NB4 (cell line): ENCODE measurements around the gene PLA2G10.
"Not testable (repeated sequence)": the region's sequence is repeated elsewhere in the genome, so short reads cannot be mapped to it uniquely, and the experiment has no call there.

Experiments
- DNase-seq: peaks from one replicate; pipeline ENCODE4 v3.0.0; 2010; ENCODE audit warnings: low read depth
- H3K4me3 ChIP-seq: one replicate; pipeline ENCODE4 v1.5.1; 2011; ENCODE audit warnings: mild to moderate bottlenecking, low read depth, low read length, moderate library complexity
- CTCF ChIP-seq: IDR thresholded peaks from one replicate; pipeline ENCODE4 v1.5.1; 2012; ENCODE audit warnings: low read depth, low read length
- MYC ChIP-seq: IDR thresholded peaks from 2 replicates; pipeline ENCODE4 v1.6.1; 2011; ENCODE audit warnings: low read depth, low read length
- POLR2A ChIP-seq: IDR thresholded peaks from 2 replicates; pipeline ENCODE4 v1.6.1; 2011; ENCODE audit warnings: mild to moderate bottlenecking; ENCODE audit not compliant: insufficient read length; ENCODE audit errors: extremely low read depth

Gene PLA2G10

DNA sequence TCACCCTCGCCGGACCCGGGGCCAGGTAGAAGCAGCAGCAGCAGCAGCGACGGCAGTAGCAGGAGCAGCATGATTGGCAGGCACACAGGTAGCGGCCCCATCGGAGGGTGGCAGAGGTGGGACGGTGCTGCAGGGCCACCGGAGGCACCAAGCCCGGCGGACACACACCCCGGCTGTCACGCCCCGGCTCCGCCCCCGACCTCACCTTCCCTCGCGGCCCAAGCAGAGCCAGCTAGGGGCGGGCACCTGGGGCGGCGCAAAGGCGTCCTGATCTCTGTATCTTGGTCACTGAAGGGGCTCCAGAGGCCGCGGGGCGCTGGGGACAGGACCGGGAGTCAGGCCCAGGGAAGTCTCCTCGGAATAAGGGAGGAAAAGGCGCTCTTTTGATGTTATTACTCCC, at the start of gene PLA2G10:
Gene PLA2G10 (minus strand): TSS at position 180 of the 400 bp plus-strand sequence. CDS start 79 bp downstream, at position 101.
- not testable (repeated sequence) for DNase-seq, H3K4me3 ChIP-seq

DNA sequence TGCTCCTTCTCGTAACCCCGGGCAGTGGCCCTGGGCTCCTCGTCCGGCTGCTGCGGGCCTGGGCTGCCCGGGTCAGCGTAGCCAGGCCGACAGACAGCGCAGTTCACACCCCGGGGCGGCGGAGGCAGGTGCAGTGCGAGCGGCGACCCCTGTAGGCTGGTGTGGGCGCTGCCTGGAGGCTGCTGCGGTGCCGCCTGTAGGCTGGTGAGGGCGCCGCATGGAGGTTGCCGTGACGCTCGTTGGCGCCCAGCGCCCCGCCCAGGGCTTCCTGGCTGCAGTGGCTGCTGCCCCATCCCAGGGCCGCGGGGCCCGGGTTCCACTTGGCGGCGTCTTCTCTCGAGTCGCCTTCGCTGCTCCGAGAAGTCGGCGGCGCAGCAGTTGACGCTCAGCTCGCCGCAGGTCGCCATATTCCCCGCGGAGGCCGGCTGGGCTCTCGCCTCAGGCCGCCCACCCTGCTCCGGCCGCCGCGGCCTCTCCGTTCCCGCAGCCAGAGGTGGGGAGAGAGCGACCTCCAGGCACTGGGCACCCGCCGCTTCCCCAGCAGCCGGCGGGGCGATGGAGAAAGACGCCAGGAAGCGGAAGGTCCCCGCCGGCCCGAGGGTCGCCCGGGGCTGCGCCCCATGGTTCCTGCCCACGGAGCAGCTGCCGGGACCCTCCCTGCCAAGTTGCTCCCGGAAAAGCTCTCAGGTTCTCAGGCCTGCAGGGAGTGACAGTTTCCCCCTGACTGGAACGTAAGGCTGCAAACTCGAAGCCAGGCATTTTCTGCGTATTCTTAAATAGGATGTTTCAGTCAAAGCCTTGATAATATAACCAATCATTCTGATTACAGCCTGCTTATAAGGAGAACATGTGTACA, 48.4 kb upstream of the PLA2G10 start, which contains the start of gene NPIPA2:
Gene NPIPA2 (plus strand): TSS at position 261 of the 856 bp plus-strand sequence. CDS start 5,533 bp downstream, outside the sequence.
- H3K4me3 ChIP-seq, DNase-seq: not testable (repeated sequence)

DNA sequence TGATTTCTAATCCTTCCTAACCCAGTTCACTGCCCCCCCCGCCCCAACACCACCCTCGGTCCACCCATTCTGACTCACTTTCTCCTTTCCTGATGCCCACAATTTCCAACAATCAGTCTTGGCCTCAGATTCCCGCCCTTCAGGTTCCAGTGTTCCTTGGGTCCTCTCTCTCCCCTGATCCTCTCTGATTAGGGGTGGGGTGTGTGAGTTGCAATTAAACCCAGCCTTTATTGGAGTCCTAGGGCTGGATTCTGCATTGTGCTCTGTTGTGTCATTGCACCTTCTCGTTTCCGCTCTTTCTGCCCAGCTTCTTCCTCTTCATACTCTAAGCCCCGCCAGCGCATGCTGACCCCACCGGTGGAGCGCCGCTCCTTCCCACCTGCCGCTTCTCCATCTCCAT, 47.7 kb upstream of the PLA2G10 start:
- H3K4me3 ChIP-seq, DNase-seq: not testable (repeated sequence)

DNA sequence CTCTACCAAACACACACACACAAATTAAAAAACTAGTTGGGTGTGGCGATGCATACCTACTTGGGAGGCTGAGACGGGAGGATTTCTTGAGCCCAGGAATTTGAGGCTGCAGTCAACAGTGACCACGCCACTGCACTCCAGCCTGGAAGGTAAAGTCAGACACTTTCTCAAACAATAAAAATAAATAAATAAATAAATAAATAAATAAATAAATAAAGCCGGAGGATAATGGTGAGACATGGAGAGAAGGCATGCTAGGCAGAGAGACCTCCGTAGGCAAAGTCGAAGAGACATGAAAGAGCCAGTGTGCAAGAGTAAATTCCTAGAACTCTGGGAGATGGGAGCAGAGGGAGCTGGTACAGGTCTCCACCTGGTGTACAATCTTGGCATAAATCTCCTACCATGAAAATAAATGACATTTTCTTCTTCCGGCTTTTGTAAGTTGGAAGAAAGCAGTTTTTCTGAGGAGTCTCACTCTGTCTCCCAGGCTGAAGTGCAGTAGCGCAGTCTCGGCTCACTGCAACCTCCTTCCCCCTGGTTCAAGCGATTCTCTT, 46.8 kb upstream of the PLA2G10 start:
- not testable (repeated sequence) for DNase-seq, H3K4me3 ChIP-seq

DNA sequence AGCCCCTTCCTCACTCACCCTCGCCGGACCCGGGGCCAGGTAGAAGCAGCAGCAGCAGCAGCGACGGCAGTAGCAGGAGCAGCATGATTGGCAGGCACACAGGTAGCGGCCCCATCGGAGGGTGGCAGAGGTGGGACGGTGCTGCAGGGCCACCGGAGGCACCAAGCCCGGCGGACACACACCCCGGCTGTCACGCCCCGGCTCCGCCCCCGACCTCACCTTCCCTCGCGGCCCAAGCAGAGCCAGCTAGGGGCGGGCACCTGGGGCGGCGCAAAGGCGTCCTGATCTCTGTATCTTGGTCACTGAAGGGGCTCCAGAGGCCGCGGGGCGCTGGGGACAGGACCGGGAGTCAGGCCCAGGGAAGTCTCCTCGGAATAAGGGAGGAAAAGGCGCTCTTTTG, 39.1 kb upstream of the PLA2G10 start:
- not testable (repeated sequence) for DNase-seq, H3K4me3 ChIP-seq

DNA sequence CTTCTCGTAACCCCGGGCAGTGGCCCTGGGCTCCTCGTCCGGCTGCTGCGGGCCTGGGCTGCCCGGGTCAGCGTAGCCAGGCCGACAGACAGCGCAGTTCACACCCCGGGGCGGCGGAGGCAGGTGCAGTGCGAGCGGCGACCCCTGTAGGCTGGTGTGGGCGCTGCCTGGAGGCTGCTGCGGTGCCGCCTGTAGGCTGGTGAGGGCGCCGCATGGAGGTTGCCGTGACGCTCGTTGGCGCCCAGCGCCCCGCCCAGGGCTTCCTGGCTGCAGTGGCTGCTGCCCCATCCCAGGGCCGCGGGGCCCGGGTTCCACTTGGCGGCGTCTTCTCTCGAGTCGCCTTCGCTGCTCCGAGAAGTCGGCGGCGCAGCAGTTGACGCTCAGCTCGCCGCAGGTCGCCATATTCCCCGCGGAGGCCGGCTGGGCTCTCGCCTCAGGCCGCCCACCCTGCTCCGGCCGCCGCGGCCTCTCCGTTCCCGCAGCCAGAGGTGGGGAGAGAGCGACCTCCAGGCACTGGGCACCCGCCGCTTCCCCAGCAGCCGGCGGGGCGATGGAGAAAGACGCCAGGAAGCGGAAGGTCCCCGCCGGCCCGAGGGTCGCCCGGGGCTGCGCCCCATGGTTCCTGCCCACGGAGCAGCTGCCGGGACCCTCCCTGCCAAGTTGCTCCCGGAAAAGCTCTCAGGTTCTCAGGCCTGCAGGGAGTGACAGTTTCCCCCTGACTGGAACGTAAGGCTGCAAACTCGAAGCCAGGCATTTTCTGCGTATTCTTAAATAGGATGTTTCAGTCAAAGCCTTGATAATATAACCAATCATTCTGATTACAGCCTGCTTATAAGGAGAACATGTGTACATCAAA, 9.3 kb upstream of the PLA2G10 start, which contains the start of gene NPIPA3:
Gene NPIPA3 (plus strand): TSS at position 256 of the 856 bp plus-strand sequence. CDS start 5,533 bp downstream, outside the sequence.
- H3K4me3 ChIP-seq, DNase-seq: not testable (repeated sequence)

GRCh38 chr16:14702672-14703071, 8.6 kb upstream of the PLA2G10 start:
- DNase-seq, H3K4me3 ChIP-seq: not testable (repeated sequence)

GRCh38 chr16:14701859-14702258, 7.8 kb upstream of the PLA2G10 start:
- not testable (repeated sequence) for H3K4me3 ChIP-seq, DNase-seq

DNA sequence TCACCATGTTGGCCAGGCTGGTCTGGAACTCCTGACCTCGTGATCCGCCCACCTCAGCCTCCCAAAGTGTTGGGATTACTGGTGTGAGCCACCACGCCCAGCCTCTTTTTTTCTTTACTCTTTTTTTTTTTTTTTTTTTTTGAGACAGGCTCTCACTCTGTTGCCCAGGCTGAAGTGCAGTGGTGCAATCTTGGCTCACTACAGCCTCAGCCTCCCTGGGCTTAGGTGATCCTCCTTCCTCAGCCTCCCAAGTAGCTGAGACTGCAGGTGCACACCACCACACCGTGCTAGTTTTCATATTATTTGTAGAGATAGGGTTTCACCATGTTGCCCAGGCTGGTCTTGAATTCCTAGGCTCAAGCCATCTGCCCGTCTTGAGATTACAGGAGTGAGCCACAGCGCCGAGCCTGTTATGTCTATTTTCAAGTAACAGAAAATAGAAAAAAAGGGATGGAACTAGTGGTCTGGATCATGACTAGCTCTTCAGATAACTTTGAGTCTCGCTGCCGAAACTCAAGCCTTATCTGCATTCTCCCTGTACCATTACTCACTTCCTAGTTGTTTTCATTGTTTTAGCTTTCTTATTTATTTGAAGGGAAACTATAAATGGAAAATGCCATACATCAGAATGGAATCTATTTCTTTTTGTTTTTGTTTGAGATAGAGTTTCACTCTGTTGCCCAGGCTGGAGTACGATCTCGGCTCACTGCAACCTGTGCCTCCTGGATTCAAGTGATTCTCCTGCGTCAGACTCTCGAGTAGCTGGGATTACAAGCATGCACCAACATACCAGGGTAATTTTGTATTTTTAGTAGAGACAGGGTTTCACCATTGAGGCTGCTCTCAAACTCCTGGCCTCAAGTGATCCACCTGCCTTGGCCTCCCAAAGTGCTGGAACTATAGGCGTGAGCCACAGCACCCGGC, 8.0 kb downstream of the PLA2G10 start:
- DNase-seq, H3K4me3 ChIP-seq: not testable (repeated sequence)

- no peak overlapping the region for H3K4me3 ChIP-seq
- TF ChIP-seq POLR2A (no peak), CTCF (no peak)
- no peak for DNase-seq
Measured at GRCh38 chr16:14682121-14682520, 12.0 kb downstream of the PLA2G10 start.

- H3K4me3 ChIP-seq, result no peak overlapping the region
- TF ChIP-seq MYC, result no peak
- DNase-seq, result no peak
Measured at GRCh38 chr16:14681115-14681514, 13.0 kb downstream of the PLA2G10 start.

DNA sequence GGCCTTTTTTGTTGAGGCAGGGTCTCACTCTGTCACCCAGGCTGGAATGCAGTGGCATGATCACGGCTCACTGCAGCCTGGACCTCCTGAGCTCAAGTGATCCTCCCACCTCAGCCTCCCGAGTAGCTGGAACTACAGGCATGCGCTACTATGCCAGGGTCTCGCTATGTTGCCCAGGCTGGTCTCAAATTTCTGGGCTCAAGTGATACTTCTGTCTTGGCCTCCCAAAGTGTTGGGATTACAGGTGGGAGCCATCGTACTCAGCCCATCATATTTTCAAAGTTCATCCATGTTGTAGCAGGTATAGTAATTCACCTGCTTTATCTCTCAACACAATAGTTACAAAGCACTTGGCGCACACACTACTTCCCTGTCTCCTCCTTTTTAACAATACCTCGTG, 13.7 kb downstream of the PLA2G10 start:
- not testable (repeated sequence) for DNase-seq, H3K4me3 ChIP-seq
